Thoracic aorta (tissue), 2 donors: ENCODE results near the gene STEAP1B. TPM values are rescaled to one million over a fixed set of nuclear protein-coding genes. Genes with fewer than 3 reads are reported as not detected.
"Not testable (repeated sequence)": the region's sequence is repeated elsewhere in the genome, so short reads cannot be mapped to it uniquely, and the experiment has no call there.

ENCODE experiments used
- ATAC-seq: fragments of 150-250 bp; one replicate; pipeline ENCODE4 v1.8.0; 2017; ENCODE audit warnings: low read depth; ENCODE audit not compliant: insufficient number of reproducible peaks, low FRiP score
- DNase-seq: peaks from one replicate; pipeline ENCODE4 v3.0.0-alpha.2; 2020; ENCODE audit warnings: low spot score
- H3K27ac ChIP-seq, 2 donors: fragments of 200-600 bp; sonication (generic); 1 replicate in 1 of 2; 2 replicates in 1 of 2; pipeline ENCODE4 v1.5.1; 2016; ENCODE audit warnings: mild to moderate bottlenecking in 2 of 2, moderate library complexity in 2 of 2
- H3K27me3 ChIP-seq: fragments of 200-600 bp; sonication (generic); replicated peaks from 2 replicates; pipeline ENCODE4 v1.6.0; 2016; ENCODE audit warnings: mild to moderate bottlenecking; ENCODE audit not compliant: insufficient read depth
- H3K36me3 ChIP-seq: fragments of 200-600 bp; sonication (generic); one replicate; pipeline ENCODE4 v1.5.1; 2016
- H3K4me1 ChIP-seq, 2 donors: fragments of 200-600 bp; sonication (generic); 1 replicate in 1 of 2; 2 replicates in 1 of 2; pipeline versions ENCODE4 v1.5.1 to v1.6.0; 2016; ENCODE audit warnings: low read depth in 2 of 2, mild to moderate bottlenecking in 1 of 2; ENCODE audit not compliant: control insufficient read depth in 1 of 2
- H3K4me3 ChIP-seq: fragments of 200-600 bp; sonication (generic); 2 replicates; pipeline ENCODE4 v1.5.1; 2016; ENCODE audit warnings: mild to moderate bottlenecking
- H3K9me3 ChIP-seq: fragments of 200-600 bp; sonication (generic); 2 replicates; pipeline ENCODE4 v1.5.1; 2016
- CTCF ChIP-seq: fragments of 200-600 bp; sonication (generic); IDR thresholded peaks from one replicate; pipeline ENCODE4 v1.5.1; 2019; ENCODE audit warnings: antibody characterized with exemption
- total RNA-seq, 2 donors: library from RNA; depleted of rRNA; stranded (reverse); fragments of >200 nt; gene quantifications; one replicate each; pipeline versions ENCODE4 v1.1.0 to v1.2.3, GENCODE V29; 2016

STEAP1B gene
- total RNA-seq, 2 donors from 2014 or later = 1.1 TPM; not detected in 1

GRCh38 chr7:22519560-22519959 is 19.6 kb upstream of the STEAP1B start:
- not testable (repeated sequence) for ATAC-seq, H3K4me1 ChIP-seq, H3K4me3 ChIP-seq, DNase-seq, H3K9me3 ChIP-seq, H3K27me3 ChIP-seq, H3K27ac ChIP-seq, H3K36me3 ChIP-seq

- H3K9me3 ChIP-seq, DNase-seq, H3K4me1 ChIP-seq, H3K36me3 ChIP-seq, H3K27ac ChIP-seq, H3K27me3 ChIP-seq, H3K4me3 ChIP-seq, ATAC-seq: not testable (repeated sequence)
Observed at GRCh38 chr7:22516950-22517349, 17.0 kb upstream of the STEAP1B start.

- H3K9me3 ChIP-seq, H3K4me3 ChIP-seq, DNase-seq, ATAC-seq, H3K27ac ChIP-seq, H3K27me3 ChIP-seq, H3K36me3 ChIP-seq, H3K4me1 ChIP-seq: not testable (repeated sequence)
Observed at GRCh38 chr7:22514963-22515362, 15.0 kb upstream of the STEAP1B start.

GRCh38 chr7:22507320-22507719 is 7.3 kb upstream of the STEAP1B start:
- H3K4me1 ChIP-seq, ATAC-seq, H3K27me3 ChIP-seq, H3K9me3 ChIP-seq, DNase-seq, H3K36me3 ChIP-seq, H3K27ac ChIP-seq, H3K4me3 ChIP-seq: not testable (repeated sequence)

GRCh38 chr7:22506316-22507020 is 6.5 kb upstream of the STEAP1B start:
- ATAC-seq, DNase-seq: not testable (repeated sequence)

GRCh38 chr7:22504519-22504918 is 4.5 kb upstream of the STEAP1B start:
- H3K36me3 ChIP-seq, H3K27ac ChIP-seq, ATAC-seq, H3K4me3 ChIP-seq, DNase-seq, H3K9me3 ChIP-seq, H3K27me3 ChIP-seq, H3K4me1 ChIP-seq: not testable (repeated sequence)

More at GRCh38 chr7:22506316-22507020, 6.5 kb upstream of the STEAP1B start:
- not testable (repeated sequence) for H3K4me3 ChIP-seq, H3K27me3 ChIP-seq, H3K4me1 ChIP-seq, H3K36me3 ChIP-seq, H3K27ac ChIP-seq, H3K9me3 ChIP-seq

- H3K9me3 ChIP-seq, H3K27me3 ChIP-seq, ATAC-seq, H3K4me3 ChIP-seq, DNase-seq, H3K4me1 ChIP-seq, H3K27ac ChIP-seq, H3K36me3 ChIP-seq: not testable (repeated sequence)
Observed at GRCh38 chr7:22502104-22502503, 2.1 kb upstream of the STEAP1B start.

GRCh38 chr7:22501336-22501735 is 1.3 kb upstream of the STEAP1B start:
- ATAC-seq, H3K9me3 ChIP-seq: not testable (repeated sequence)

GRCh38 chr7:22499044-22499443 is 944 bp downstream of the STEAP1B start:
- TF ChIP-seq CTCF = no peak
- no peak overlapping the region for H3K27ac ChIP-seq
- DNase-seq = no peak
- H3K4me3 ChIP-seq = no peak overlapping the region
- no peaks in the 10 kb centered on the region for H3K27me3 ChIP-seq
- H3K4me1 ChIP-seq = no peaks in the 10 kb centered on the region
- ATAC-seq = no peak
- H3K36me3 ChIP-seq = no peaks in the 10 kb centered on the region
- H3K9me3 ChIP-seq = no peaks in the 10 kb centered on the region

More at GRCh38 chr7:22501336-22501735, 1.3 kb upstream of the STEAP1B start:
- not testable (repeated sequence) for H3K27me3 ChIP-seq, H3K4me1 ChIP-seq, H3K36me3 ChIP-seq, H3K27ac ChIP-seq, DNase-seq, H3K4me3 ChIP-seq

GRCh38 chr7:22496912-22497311 is 3.1 kb downstream of the STEAP1B start:
- H3K4me1 ChIP-seq, H3K9me3 ChIP-seq, ATAC-seq: not testable (repeated sequence)

GRCh38 chr7:22496296-22496888 is 3.6 kb downstream of the STEAP1B start:
- H3K4me3 ChIP-seq, H3K4me1 ChIP-seq, H3K27me3 ChIP-seq, H3K27ac ChIP-seq, H3K9me3 ChIP-seq, DNase-seq, ATAC-seq, H3K36me3 ChIP-seq: not testable (repeated sequence)

More at GRCh38 chr7:22496912-22497311, 3.1 kb downstream of the STEAP1B start:
- H3K27ac ChIP-seq, H3K4me3 ChIP-seq, H3K36me3 ChIP-seq, DNase-seq, H3K27me3 ChIP-seq: not testable (repeated sequence)
